Stimulated activated CD4-positive, alpha-beta T cell treated with anti-CD3 and anti-CD28 coated beads, Interleukin-2, amount 100 ng/mL, for 4 hours (primary cell): ENCODE results near the gene RHOG.
A peak's percentile ranks its signal among the peaks of the same experiment; 100 is the strongest.

Experiments used
- DNase-seq: peaks from one replicate; pipeline ENCODE4 v3.0.0-alpha.2; 2020; ENCODE audit warnings: low read depth

RHOG gene

GRCh38 chr11:3859373-3859881, 18.7 kb upstream of the RHOG start:
- no peak for DNase-seq

- DNase-seq, result no peak
These were observed 16.9 kb upstream of the RHOG start for GRCh38 chr11:3857628-3858027.

GRCh38 chr11:3856856-3857553, 16.2 kb upstream of the RHOG start:
- no peak for DNase-seq

- no peak for DNase-seq
These were observed 15.2 kb upstream of the RHOG start for GRCh38 chr11:3855808-3856491.

GRCh38 chr11:3854977-3855807, 14.4 kb upstream of the RHOG start, which contains the start of gene STIM1:
Gene STIM1 (plus strand): TSS chr11:3855664. CDS start chr11:3856271, 607 bp downstream.
- DNase-seq, result peak; percentile 97

- no peak for DNase-seq
These were observed 13.9 kb upstream of the RHOG start for GRCh38 chr11:3854660-3854976.

- DNase-seq, result peak; percentile 57
These were observed 13.3 kb upstream of the RHOG start for GRCh38 chr11:3853899-3854659.

- no peak for DNase-seq
These were observed 12.7 kb upstream of the RHOG start for GRCh38 chr11:3853545-3853842.

- DNase-seq, result peak; percentile 36
These were observed 8.6 kb upstream of the RHOG start for GRCh38 chr11:3849297-3849874.

- DNase-seq, result no peak
These were observed 4.9 kb upstream of the RHOG start for GRCh38 chr11:3845670-3846069.

- DNase-seq, result no peak
These were observed 4.5 kb upstream of the RHOG start for GRCh38 chr11:3845246-3845645.

GRCh38 chr11:3843326-3843725, 2.6 kb upstream of the RHOG start:
- DNase-seq, result no peak

- DNase-seq, result peak; percentile 97
These were observed 929 bp upstream of the RHOG start for GRCh38 chr11:3841426-3842350.

- no peak for DNase-seq
These were observed 522 bp downstream of the RHOG start for GRCh38 chr11:3840004-3840869.

- DNase-seq, result no peak
These were observed 2.3 kb downstream of the RHOG start for GRCh38 chr11:3838504-3838903.

- no peak for DNase-seq
These were observed 3.0 kb downstream of the RHOG start for GRCh38 chr11:3837793-3838192.

- DNase-seq, result no peak
These were observed 3.9 kb downstream of the RHOG start for GRCh38 chr11:3836903-3837302.

- no peak for DNase-seq
These were observed 5.0 kb downstream of the RHOG start for GRCh38 chr11:3835751-3836150.

- DNase-seq, result no peak
These were observed 5.9 kb downstream of the RHOG start for GRCh38 chr11:3834664-3835461.
